NCI-H2227 (cell line): ENCODE data around the gene SAMD4A.

ENCODE experiments used
- DNase-seq: peaks from one replicate; lab custom pipeline; 2025; ENCODE audit not compliant: unreplicated experiment; lab: John Stamatoyannopoulos, UW

The SAMD4A gene

GRCh38 chr14:54566410-54567223, at the start of gene SAMD4A:
SAMD4A (plus strand) TSS chr14:54567128; CDS start chr14:54567917, 789 bp downstream.
- DNase-seq = peak; percentile 72

- DNase-seq = no peak
These were observed 42.5 kb upstream of the SAMD4A start for GRCh38 chr14:54524410-54524809.

GRCh38 chr14:54528973-54529372, 38.0 kb upstream of the SAMD4A start:
- no peak for DNase-seq

- no peak for DNase-seq
These were observed 37.1 kb upstream of the SAMD4A start for GRCh38 chr14:54529811-54530210.

- DNase-seq = no peak
These were observed 34.6 kb upstream of the SAMD4A start for GRCh38 chr14:54532111-54533012.

- no peak for DNase-seq
These were observed 33.8 kb upstream of the SAMD4A start for GRCh38 chr14:54533100-54533499.

- DNase-seq = no peak
These were observed 31.8 kb upstream of the SAMD4A start for GRCh38 chr14:54535126-54535525.

GRCh38 chr14:54535646-54536045, 31.3 kb upstream of the SAMD4A start:
- no peak for DNase-seq

GRCh38 chr14:54537651-54538050, 29.3 kb upstream of the SAMD4A start:
- no peak for DNase-seq

- DNase-seq = no peak
These were observed 28.9 kb upstream of the SAMD4A start for GRCh38 chr14:54538055-54538454.

- no peak for DNase-seq
These were observed 19.3 kb upstream of the SAMD4A start for GRCh38 chr14:54547583-54547982.

- DNase-seq = no peak
These were observed 18.4 kb upstream of the SAMD4A start for GRCh38 chr14:54548491-54548890.

- DNase-seq = no peak
These were observed 17.1 kb upstream of the SAMD4A start for GRCh38 chr14:54549862-54550261.

GRCh38 chr14:54550514-54550913, 16.4 kb upstream of the SAMD4A start:
- no peak for DNase-seq

GRCh38 chr14:54554401-54554800, 12.5 kb upstream of the SAMD4A start:
- DNase-seq = no peak

- no peak for DNase-seq
These were observed 11.3 kb upstream of the SAMD4A start for GRCh38 chr14:54555651-54556050.

- no peak for DNase-seq
These were observed 10.4 kb upstream of the SAMD4A start for GRCh38 chr14:54556535-54556934.

- DNase-seq = no peak
These were observed 4.6 kb upstream of the SAMD4A start for GRCh38 chr14:54562334-54562733.

- peak; percentile 49 for DNase-seq
These were observed 2.7 kb upstream of the SAMD4A start for GRCh38 chr14:54564071-54564867.

GRCh38 chr14:54564868-54565784, 1.8 kb upstream of the SAMD4A start:
- DNase-seq = peak; percentile 48
